Measurements from ENCODE around the gene GEMIN4. TPM values are rescaled to one million over a fixed set of nuclear protein-coding genes. Genes with fewer than 3 reads are reported as not detected.

GEMIN4 gene
- total and polyA plus RNA-seq, 10 of the 15 experiments (the other 5 are each of a cell fraction or from before 2014, with no cell fraction given) = 2.4 to 55.6 (median 34.5) TPM

DNA sequence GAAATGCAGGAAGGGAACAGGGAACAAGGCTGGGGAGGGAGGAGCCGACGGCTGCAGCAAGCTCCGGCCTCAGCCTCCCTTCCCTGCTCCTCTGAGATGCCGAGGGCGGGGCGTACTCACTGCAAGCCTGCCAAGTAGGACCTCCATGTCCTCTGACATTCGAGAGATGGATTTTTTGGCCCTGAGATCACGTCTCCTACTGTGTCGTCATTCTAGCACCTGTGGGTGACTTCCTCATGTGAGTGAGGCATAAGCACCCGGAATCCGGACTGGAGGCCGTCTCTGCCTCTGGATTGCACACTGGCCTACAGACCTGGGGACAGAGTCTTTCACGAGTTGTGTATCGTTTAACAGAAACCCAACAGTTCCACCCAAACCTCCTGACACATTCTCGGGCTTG lies 44.5 kb upstream of the GEMIN4 start:
- Histone ChIP-seq H3K9ac (ENCODE audit: control insufficient read depth, insufficient read depth, low read length) (no peak overlapping the region), H3K4me1 (ENCODE audit: control insufficient read depth, insufficient read depth, low read length) (no peaks in the 10 kb centered on the region), H4K20me1 (ENCODE audit: control insufficient read depth, insufficient read depth) (no peaks in the 10 kb centered on the region), H2AFZ (ENCODE audit: control insufficient read depth, low read depth, low read length) (no peak overlapping the region), H3K27ac (ENCODE audit: control insufficient read depth, insufficient read depth) (no peak overlapping the region), H3K9me3 (replicated peaks; ENCODE audit: control insufficient read depth, insufficient read depth, low read length) (no peaks in the 10 kb centered on the region), H3K27me3 (replicated peaks in 1 of 2; ENCODE audit: control insufficient read depth in 2 of 2, insufficient read depth in 2 of 2, low read length in 1 of 2) (no peaks in the 10 kb centered on the region), H3K79me2 (ENCODE audit: control insufficient read depth, insufficient read depth, low read length) (no peaks in the 10 kb centered on the region), H3K4me3 (no peak overlapping the region), H3K36me3 (ENCODE audit: control insufficient read depth in 2 of 2, insufficient read depth in 2 of 2, low read length in 1 of 2) (peaks cover under 1 to 3% of the 10 kb centered on the region in 2 experiments; a peak in 3 of 4 replicates), H3K4me2 (ENCODE audit: control insufficient read depth, insufficient read depth) (no peak overlapping the region)
- ChIA-PET CTCF (interaction anchor here (6.1 kb wide), 1 partner anchor 184 kb away, joined by 61 read pairs; the partner anchor contains the start of gene NXN), SMC1A (ENCODE audit: uncharacterized antibody, unreplicated experiment) (interaction anchor here (1.0 to 1.1 kb wide), 2 partner anchors 203 to 384 kb away, joined by 3 read pairs; no protein-coding TSS in a partner anchor), POLR2A (no interaction called here), RAD21 (ENCODE audit: unreplicated experiment) (interaction anchor here (3.1 kb wide), 1 partner anchor 184 kb away, joined by 32 read pairs; the partner anchor contains the start of gene NXN)
- no TSS peak for BruUV-seq (replicated peaks)
- TF ChIP-seq MYB (IDR thresholded peaks at IDR 0.05; ENCODE audit: borderline replicate concordance, low read depth, low read length) (no peak), KLF5 (IDR thresholded peaks at IDR 0.05; ENCODE audit: partially characterized antibody) (no peak), KDM1A (IDR thresholded peaks at IDR 0.05; ENCODE audit: borderline replicate concordance) (no peak), PKNOX1 (IDR thresholded peaks at IDR 0.05) (no peak), PAX8 (IDR thresholded peaks at IDR 0.05) (no peak), RBBP5 (conservative IDR thresholded peaks at IDR 0.05) (no peak), LARP7 (IDR thresholded peaks at IDR 0.05) (no peak), NFYA (IDR thresholded peaks at IDR 0.05; ENCODE audit: borderline replicate concordance, low read depth, low read length) (no peak), TCF12 (IDR thresholded peaks at IDR 0.05; ENCODE audit: low read depth, low read length) (no peak)
- TF ChIP-seq, protein P1, sequence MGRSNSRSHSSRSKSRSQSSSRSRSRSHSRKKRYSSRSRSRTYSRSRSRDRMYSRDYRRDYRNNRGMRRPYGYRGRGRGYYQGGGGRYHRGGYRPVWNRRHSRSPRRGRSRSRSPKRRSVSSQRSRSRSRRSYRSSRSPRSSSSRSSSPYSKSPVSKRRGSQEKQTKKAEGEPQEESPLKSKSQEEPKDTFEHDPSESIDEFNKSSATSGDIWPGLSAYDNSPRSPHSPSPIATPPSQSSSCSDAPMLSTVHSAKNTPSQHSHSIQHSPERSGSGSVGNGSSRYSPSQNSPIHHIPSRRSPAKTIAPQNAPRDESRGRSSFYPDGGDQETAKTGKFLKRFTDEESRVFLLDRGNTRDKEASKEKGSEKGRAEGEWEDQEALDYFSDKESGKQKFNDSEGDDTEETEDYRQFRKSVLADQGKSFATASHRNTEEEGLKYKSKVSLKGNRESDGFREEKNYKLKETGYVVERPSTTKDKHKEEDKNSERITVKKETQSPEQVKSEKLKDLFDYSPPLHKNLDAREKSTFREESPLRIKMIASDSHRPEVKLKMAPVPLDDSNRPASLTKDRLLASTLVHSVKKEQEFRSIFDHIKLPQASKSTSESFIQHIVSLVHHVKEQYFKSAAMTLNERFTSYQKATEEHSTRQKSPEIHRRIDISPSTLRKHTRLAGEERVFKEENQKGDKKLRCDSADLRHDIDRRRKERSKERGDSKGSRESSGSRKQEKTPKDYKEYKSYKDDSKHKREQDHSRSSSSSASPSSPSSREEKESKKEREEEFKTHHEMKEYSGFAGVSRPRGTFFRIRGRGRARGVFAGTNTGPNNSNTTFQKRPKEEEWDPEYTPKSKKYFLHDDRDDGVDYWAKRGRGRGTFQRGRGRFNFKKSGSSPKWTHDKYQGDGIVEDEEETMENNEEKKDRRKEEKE (IDR thresholded peaks at IDR 0.05) = no peak
- 86% methylated on average over 13 of the region's 15 CpGs for WGBS (ENCODE audit: insufficient coverage, insufficient replicate concordance, low lambda C conversion rate, missing lambda C conversion rate)
- in situ Hi-C loops (cut with MboI) = loop anchor here (5.0 kb wide), 1 partner anchor 191 kb away; no protein-coding TSS in a partner anchor
- no peak for ATAC-seq
- intact Hi-C loops (cut with micrococcal nuclease; ENCODE audit: unreplicated experiment) = no loop called here
- FAIRE-seq = no peak
- no peak for DNase-seq (ENCODE audit: low read depth, low spot score)
